ENCODE measurements around the gene CPT1A.

DNA sequence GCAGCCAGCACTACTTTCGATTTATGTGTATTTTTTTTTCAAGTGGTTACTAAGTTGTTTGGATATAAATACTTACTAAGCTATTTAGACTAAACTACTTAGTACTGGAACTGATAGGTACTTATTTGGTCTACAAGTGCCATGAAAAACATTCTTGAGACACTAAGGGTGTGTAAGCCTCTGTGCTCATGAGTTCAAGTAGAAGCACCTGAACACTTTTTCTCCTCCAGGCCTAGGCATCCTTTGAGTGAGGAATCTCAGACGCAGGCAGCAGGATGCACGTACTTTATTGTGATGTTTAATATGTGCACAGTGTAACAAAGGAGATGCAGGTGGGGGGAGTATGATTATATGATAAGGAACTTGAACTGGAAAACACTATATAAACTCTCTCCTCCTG, 98.2 kb downstream of the CPT1A start:
- TF ChIP-seq NFYA (IDR thresholded peaks at IDR 0.05; ENCODE audit: borderline replicate concordance, low read depth, low read length) (no peak), EP300 (IDR thresholded peaks at IDR 0.05; ENCODE audit: borderline replicate concordance in 1 of 2, control insufficient read depth in 1 of 2, low read depth in 2 of 2, low read length in 2 of 2) (no peak)
- TF ChIP-seq, protein P1, sequence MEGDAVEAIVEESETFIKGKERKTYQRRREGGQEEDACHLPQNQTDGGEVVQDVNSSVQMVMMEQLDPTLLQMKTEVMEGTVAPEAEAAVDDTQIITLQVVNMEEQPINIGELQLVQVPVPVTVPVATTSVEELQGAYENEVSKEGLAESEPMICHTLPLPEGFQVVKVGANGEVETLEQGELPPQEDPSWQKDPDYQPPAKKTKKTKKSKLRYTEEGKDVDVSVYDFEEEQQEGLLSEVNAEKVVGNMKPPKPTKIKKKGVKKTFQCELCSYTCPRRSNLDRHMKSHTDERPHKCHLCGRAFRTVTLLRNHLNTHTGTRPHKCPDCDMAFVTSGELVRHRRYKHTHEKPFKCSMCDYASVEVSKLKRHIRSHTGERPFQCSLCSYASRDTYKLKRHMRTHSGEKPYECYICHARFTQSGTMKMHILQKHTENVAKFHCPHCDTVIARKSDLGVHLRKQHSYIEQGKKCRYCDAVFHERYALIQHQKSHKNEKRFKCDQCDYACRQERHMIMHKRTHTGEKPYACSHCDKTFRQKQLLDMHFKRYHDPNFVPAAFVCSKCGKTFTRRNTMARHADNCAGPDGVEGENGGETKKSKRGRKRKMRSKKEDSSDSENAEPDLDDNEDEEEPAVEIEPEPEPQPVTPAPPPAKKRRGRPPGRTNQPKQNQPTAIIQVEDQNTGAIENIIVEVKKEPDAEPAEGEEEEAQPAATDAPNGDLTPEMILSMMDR (IDR thresholded peaks at IDR 0.05 in 2 of 3, conservative IDR thresholded peaks at IDR 0.05 in 1 of 3; ENCODE audit: control insufficient read depth in 2 of 3, extremely low read depth in 1 of 3, insufficient read depth in 1 of 3, low read depth in 3 of 3, low read length in 3 of 3), result no peak
- TF ChIP-seq, protein P2, sequence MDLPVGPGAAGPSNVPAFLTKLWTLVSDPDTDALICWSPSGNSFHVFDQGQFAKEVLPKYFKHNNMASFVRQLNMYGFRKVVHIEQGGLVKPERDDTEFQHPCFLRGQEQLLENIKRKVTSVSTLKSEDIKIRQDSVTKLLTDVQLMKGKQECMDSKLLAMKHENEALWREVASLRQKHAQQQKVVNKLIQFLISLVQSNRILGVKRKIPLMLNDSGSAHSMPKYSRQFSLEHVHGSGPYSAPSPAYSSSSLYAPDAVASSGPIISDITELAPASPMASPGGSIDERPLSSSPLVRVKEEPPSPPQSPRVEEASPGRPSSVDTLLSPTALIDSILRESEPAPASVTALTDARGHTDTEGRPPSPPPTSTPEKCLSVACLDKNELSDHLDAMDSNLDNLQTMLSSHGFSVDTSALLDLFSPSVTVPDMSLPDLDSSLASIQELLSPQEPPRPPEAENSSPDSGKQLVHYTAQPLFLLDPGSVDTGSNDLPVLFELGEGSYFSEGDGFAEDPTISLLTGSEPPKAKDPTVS (IDR thresholded peaks at IDR 0.05; ENCODE audit: low read depth, low read length), result no peak
